GM11168 (cell line): ENCODE results near the gene FANCE.

Experiments used
- in situ Hi-C: fragments of 300-500 bp; cut with MboI; formaldehyde crosslinking; loops from one replicate; pipeline ENCODE4 v1.12.0; 2022; ENCODE audit warnings: low sequenced_read_pairs; ENCODE audit not compliant: unreplicated experiment

Gene FANCE

GRCh38 chr6:35483062-35483461, 30.9 kb downstream of the FANCE start:
- in situ Hi-C loops: no loop called here

DNA sequence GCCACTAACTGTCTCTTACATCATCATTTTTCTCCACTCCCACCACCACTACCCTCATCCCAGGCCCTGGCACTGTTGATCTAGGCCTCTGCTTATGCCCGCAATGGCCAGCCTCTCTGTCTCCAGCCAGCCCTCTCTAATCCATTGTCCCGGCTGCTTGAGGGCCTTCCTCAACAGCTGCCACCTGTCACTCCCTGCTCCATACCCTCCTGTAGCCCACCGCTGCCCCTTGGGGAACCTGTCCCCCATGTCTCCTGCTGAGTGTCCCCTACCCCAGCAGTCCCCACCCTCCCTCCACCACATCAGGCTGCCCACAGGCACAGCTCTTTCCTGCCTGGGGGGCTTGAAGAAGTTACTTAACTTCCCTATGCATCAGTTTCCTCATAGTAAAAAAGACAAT, 31.4 kb downstream of the FANCE start:
- in situ Hi-C loops: no loop called here

- in situ Hi-C loops: no loop called here
Observed at GRCh38 chr6:35483893-35484645, 31.9 kb downstream of the FANCE start.

DNA sequence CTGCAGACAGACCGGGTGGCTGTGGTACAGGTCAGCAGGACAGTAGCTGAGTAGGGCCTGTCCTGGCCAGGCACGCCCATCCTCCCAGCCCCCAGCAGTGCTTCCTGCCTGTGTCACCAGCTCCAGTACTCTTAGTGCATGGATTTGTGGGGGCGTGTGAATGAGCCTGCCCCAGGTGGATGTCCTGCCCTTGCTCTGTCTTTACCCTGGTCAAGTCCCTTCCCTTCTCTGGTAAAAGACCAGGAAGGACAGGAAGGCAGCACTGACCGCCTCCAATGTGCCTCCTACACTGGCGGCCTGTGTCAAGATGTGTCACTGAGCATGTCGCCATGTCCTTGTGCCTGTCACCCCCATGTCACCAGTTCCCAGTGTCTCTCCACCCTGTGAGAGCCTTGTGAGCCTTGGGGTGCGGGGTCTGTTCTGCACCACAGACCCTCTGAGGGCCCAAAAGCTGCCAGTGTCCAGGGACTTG, 32.8 kb downstream of the FANCE start:
- in situ Hi-C loops: no loop called here

DNA sequence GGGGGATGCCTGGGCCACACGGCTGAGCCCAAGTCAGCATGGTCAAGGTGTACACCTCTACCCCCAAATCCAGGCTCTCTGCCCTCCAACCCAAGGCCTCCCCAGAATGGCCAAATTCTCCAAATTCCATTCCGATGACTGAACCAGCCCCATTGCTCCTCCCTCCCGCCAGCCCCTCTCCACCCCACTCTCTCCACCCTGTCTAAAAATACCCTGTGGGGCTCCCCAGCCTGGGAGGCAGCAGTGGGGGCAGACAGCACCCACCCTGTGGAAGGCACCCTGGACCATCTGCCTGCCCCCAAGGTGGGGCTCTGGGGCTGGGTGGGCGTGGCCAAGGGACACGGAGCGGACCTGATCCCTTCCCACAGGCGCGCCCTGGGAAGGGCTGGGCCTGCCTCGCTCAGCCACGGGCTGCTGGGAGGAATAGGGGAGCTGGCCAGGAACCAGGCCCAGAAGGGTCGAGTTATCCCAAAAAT, 33.3 kb downstream of the FANCE start:
- in situ Hi-C loops: no loop called here

DNA sequence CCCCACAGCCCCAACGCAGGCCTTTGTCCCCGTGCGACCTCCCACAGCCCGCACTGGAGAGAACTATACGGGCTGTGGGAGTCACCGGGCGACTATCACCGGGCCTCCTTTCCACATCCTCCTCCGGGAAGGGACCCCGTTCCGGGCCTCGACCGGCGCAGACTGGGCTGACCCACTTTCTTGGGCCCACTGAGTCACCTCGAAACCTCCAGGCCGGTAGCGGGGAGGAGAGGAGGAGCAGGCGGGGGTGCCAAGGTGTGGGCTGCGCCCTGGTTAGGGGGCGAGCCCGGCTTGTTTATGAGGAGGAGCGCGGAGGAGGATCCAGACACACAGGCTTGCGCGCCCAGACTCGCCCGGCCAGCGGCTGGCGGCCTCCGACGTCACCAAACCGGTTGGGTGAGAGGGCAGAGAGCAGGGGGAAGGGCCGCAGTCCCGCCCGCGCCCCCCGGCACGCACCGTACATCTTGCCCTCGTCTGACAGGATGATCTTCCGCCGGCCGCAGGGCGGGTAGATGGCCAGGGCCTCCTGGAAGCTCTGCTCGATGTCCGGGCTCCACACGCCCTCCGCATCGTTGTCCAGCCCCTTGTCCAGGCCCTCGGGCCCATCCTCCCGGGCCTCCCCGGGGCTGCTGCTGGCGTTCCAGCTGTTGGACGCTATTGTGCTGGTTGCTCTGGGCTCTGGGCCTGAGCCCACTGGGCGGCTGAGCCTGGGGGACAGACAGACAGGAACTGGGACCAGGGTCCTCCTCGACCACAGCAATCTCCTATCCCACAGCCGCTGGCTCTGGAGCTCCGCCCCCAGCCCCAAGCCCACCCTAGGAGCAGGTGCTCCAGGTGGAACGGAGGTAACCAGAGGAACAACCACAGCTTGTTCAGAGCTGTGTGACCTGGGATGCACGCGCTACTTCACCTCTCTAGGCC, 34.1 kb downstream of the FANCE start:
- in situ Hi-C loops: no loop called here

DNA sequence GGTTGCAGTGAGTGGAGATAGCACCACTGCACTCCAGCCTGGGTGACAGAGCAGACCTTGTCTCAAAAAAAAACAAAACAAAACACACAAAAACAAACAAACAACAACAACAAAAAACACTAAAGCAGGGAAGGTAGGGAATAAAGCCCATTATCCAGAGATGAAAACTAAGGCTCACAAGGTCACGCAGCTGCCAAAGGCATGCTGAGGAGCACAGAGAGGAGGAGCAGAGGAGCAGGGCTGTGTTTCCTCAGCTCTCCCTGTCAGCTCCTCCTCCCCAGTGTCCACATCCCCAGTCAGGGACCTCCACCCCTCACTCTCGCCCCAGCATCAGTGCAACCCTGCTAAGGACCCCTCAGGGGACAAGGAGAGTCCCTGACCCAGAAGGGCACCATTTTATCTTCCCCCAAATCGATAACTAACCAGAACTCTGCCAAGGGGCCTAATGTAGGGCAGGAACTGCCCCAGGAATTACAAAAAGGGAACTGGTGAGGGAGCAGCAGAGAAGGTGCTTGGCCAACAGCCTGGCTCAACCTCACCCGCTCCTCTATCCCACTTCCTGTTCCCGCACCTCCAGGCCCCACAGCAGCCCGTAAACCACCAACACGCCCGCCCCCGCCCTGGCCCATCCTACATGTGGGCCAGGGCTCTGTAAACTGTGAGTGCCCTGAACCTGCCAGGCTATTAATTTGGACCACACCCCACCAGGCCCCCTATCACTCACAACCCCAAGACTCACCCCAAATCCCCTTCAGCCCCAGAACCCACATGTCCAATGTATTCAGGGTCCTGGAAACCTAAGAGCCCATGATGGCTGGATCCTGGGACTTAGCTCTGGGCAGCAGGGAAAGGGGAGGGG, 35.7 kb downstream of the FANCE start:
- in situ Hi-C loops: no loop called here

GRCh38 chr6:35488517-35488862, 36.4 kb downstream of the FANCE start:
- in situ Hi-C loops: no loop called here

DNA sequence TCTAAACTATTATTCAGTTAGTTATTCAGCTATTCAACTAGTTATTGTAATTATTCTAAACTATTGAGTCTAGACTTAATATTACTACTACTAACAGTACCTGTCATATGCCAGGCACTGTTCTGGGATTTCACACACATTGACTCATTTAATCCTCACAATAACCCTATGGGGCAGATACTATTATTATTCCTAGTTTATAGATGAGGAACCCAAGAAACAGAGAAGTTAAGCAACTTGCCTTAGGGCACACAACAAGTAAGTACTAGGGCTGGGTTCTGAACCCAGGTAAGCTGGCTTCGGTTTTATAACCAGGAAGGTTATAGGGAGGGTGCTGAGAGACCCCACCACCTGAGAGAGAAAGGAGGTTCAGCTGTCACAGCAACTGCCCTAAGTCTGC, 36.9 kb downstream of the FANCE start:
- in situ Hi-C loops: no loop called here

GRCh38 chr6:35489995-35490791, 38.1 kb downstream of the FANCE start:
- in situ Hi-C loops: no loop called here

GRCh38 chr6:35490821-35491557, 38.9 kb downstream of the FANCE start:
- in situ Hi-C loops: no loop called here

DNA sequence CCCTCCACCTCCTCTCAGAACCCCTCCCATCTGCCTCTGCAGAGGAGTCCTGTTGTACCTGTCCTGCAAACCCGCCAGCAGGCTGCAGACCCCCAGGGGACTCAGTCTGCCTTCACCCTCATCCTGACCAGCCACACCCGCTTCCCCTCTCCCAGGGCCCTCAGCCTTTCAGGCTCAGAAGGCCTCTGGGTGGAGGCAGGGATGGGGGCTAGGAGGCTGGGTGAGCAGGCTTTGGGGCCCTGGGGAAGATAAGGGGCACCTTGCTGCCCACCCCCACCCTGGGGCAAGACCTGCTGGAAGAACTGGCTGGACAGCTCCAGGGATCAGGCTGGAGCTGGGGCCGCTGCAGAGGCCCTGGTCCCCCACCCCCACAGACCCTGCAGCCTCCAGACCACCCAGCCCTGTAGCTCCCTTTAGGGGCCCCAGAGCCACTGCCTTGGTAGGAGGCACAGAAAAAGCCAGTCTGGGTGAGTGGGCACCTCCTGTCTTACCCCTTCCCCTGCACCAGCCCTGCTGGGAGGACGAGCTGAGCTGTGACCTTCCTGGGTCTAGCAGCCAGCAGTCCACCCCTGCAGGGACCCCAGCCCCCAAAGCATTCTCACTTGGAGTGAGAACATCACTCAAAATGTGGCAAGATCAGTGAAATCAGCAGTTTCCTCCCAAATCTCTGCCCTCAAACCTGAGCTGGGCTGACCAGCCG, 39.6 kb downstream of the FANCE start:
- in situ Hi-C loops: no loop called here

DNA sequence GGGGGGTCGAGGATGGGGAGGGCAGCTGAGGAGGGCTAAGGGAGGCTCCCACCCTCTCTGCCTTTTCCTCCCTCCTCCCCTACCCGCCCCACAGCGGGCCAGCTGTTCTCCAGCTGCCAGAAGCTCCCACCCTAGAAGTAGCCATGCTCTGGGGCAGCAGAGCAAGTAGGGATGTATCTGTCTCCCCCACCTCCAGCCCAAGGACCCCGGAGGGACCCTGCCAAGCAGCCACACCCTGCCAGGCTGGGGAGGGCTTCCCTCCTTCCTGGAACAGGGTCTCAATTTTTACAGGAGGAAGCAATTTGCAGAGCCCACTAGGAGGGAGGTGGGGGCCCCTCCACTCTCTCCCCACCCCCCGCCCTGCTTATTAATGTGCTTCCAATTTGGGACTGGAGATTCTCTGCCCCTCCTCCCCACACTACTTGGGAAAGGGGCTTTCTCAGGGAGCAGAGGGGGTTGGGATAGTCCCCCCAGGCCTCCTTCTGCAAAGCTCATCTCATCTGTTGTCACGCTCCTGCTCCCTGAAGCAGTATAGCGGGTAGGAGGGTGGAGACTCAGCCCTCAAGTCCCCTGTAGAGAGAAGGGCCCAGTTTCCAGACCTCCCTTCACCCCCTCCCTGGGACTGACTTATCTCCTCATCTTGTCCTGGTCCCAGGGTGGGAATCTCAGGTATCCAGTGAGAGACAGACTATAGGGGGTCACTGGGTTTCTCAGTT, 40.3 kb downstream of the FANCE start:
- in situ Hi-C loops: no loop called here

- in situ Hi-C loops: no loop called here
Observed at GRCh38 chr6:35492974-35493284, 40.8 kb downstream of the FANCE start.

- in situ Hi-C loops: no loop called here
Observed at GRCh38 chr6:35493307-35493983, 41.3 kb downstream of the FANCE start.

- in situ Hi-C loops: no loop called here
Observed at GRCh38 chr6:35494161-35494563, 42.0 kb downstream of the FANCE start.

DNA sequence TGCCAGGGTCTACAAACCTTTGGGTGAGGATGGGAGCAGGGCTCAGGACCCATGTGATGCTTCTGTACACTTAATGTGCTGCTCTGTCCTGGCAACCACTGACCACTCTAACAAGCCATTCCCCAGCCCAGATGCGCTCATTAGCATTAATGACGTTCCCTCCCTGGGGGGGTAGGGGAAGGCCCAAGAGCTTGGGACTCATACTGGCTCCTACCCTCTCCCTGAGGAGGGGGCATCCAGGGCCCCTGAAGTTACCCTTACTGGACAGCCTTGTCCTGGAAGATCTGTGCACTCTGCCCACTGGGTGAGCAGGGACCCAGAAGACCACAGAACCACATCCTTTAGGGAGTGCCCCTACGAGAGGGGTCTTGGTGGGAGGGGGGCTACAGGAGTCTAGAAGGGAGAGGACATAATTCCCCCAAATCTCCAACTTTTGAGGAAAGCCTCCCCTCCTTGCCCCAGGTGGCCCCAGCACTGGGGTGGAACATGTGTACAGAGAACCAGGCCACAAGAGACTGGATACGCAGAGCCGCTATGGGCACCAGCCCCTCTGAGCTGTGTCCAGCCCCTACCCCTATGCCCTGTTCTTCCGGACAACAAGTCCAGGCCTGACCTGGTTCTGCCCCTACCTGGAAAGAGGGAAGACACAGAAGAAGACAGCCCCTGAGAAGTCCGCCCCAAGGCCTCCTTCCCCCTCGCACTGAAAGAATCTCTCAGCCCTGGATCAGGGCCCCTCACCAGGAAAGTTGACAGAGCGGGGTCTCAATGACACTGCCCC, 43.3 kb downstream of the FANCE start:
- in situ Hi-C loops: no loop called here
